CD4-positive, alpha-beta T cell treated with Interleukin-4 for 1 hour (primary cell): ENCODE measurements around the gene PSMD7.

ENCODE experiments used
- DNase-seq, 2 donors: peaks; one replicate each; pipeline ENCODE4 v3.0.0-alpha.2; 2020 to 2022

PSMD7 gene

GRCh38 chr16:74296432-74297144, at the start of gene PSMD7:
Gene PSMD7, plus strand, starts transcription at chr16:74296814. Its CDS starts 101 bp downstream, at chr16:74296915.
- peak; percentile 86 to 88 for DNase-seq

DNA sequence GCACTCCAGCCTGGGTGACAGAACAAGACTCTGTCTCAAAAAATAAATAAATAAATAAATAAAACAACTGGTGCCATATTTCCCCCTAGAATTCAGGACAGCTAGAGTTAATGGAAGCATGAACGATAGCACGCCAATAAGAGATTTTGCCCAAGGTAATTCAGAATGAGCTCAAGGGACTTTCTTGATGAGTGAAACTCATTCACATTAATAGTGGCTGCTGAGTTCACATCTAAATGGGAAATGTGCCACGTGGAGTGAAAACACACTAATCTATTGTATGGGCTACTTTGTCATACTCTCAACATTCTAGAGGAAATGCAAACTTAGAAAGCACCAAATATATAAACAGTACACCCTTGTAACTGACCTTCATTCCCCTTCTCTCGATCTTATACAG, 47.4 kb upstream of the PSMD7 start:
- DNase-seq = no peak

GRCh38 chr16:74249846-74250245, 46.8 kb upstream of the PSMD7 start:
- DNase-seq = no peak

DNA sequence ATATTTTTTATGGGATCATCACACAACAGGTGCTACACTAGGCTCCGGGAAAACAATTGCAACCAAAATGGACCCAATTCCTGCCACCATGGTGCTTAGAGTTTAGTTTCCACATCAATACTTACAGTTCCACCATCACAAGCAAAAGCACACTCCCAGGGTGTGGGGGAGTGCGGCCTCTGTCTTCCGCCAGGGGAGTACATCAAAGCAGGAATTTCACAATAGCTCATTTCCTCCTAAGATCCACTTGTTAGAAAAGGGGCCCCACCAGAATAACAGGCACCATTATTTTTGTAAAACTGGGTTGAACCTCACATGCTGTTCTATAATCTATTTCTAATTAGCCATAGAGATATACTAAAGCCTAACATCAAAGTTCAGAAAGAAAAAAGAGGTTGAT, 44.3 kb upstream of the PSMD7 start:
- no peak for DNase-seq

DNA sequence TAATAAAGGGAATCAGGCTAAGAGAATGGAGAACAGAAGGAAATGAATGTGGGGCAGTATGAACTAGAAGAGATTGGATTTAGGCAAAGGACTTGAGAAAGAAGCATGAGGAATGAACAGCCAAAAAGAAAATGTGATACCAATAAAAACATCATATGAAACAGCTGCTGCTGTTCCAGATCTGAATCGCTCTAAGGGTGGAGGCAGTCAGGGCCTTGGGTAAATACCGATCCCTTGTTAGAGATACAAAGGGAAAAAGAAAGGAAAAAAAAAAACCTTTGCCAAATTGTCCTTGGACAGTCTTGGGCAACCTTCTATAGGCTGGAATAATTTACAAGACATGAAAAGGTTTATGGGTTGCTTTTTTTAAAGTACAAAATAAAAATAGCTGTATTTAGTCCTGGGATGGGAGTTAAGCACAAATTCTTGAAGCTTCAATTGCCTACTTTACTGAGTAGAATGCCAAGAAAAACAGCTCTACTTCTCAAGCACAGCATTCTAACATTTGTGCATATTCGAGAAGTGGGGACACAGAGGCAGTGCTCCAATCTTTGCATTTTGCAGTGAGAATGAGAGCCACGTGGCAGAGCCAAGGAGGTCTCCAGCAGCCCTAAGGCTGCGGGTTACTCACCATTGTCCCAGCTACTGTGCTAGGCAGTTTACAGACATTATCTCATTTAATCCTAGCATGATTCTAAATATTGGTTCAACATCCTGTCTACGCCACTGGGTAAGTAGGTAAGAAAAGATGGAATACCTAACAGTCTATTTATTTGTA, 43.3 kb upstream of the PSMD7 start:
- no peak for DNase-seq

DNA sequence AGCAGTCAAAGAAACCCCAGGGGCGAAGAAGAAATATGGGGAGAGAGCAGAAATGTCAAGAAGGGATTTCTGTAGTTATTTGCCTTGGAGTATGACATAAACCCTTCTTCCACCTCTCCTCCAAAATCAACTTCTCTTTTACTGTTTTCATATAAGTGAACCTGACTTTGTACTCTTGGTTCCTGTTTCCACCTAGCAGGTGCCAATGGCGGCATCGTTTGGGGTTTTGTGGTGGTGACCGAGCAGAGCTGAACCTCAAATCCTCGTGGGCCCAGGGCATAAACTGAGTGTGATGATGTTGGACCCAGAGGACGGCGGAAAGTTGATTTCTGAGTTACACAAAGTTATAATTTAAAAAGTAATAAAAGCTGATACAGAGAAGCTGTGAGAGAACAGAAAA, 39.6 kb upstream of the PSMD7 start:
- peak in 1 of 2 donors; percentile 11 for DNase-seq

DNA sequence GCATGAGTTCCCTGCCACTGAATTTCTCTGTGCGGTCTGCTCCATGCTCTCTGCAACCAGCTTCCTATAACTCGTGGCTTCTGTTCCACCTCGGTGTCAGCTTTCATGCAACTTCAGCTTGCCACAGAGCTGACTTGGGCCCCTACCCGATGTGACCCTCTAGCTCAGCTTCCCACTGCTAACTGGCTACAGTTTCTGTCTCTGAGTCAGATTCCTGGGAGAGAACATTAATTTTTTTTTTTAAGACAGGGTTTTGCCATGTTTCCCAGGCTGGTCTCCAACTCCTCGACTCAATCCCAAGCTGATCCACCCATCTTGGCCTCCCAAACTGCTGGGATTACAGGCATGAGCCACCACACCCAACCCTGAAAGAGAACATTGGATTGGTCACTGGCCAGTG, 35.5 kb upstream of the PSMD7 start:
- no peak for DNase-seq

DNA sequence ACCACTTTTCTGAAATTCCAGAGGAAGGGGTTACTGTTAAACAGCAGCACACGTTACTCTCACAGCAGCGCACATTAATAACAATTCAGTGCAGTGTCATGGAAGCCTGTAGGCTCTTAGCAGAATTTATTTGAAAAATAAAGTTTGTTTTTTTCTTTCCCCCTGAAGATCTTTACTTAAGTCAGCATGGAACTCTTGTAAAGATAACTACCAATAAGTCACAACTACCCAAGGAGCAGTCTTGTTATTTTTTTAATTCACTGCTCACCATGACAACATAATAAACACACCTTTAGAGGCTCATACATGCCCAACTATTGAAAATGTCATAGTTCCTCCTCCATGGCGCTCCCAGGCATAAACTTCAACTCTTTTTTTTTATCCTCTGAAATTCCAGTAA, 31.8 kb upstream of the PSMD7 start:
- DNase-seq = no peak

DNA sequence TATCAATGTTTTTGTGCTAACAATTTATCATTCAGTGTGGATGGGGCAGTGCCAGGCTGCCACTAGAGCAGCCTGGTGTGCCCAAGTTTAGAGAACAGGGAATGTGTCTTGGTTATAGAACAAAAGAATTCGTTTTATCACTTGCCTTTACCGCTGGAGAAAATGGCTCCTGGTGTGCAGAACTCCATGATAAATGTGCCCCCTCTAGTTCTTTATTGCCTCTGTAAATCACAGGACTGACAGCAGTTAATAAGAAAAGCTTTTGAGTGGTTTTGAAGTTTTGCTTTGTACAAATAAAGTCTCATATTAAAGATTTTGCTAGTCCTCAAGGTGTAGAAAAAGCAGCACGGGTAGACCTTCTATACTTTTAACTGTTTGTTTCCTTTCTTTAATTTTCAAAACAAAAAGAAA, 28.2 kb upstream of the PSMD7 start:
- DNase-seq = no peak

GRCh38 chr16:74271872-74272271, 24.7 kb upstream of the PSMD7 start:
- no peak for DNase-seq

DNA sequence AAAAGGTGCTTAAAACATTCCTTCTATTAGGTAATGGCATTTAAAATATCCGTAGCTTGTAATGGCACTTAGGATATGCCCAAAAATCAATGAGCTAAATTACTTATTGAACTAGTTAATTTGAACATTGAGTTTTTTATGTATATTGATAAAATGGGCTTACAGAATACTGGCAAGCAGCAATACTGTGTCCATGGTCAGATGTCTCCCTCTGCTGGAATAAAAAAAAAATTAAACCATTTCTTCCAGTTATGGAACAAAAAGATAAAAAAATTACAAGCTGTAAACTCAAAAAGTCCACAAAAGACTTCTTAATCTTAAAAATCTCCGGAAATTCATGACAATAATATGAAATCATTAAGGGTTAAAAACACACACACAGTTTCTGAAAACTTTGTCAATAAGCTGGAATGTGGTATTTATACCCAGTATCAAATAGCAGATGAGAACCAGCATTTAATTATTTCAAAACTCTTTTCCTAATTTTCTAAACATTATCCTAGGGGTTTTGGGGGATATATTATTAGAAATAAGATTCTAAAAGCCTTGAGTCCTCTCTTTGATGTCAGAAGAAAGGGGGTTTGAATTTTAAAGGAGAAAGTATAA, 21.5 kb upstream of the PSMD7 start:
- DNase-seq = no peak

DNA sequence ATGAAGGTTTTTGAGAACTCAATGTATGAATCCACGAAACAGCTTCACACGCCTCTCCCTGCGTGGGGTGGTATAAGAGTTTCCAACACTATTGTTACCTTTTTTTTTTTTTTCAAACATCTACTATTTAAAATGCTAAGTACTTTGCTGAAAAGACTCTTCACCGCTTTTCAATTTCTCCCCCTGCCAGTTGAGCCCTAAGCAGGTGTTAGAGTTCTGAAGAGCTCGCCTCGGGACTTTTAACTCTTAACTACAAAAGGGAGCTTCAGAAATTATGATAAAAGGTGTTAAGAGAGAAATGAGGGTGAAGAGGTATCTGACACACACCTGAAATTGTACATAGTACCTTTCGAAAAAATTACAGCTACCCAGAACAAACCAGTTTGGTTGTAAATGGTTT, 20.9 kb upstream of the PSMD7 start:
- DNase-seq = no peak

DNA sequence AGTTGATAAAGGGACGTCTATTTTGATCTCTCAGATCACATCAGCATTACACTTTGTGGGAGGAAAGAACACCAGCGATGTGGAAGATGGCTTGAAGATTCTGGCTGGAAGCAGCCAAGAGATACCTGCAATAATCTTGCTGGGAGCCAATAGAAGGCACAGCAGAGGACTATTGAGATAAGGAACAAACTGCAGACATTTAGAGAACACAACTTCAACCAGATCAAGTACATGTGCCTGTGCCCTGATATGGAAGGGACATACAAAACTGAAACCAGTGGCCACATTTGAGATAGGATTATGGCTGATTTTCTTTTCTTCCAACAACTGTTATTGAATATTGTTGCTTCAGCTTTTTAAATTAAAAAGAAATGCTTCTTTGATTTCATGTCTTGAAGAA, 18.6 kb upstream of the PSMD7 start:
- no peak for DNase-seq

GRCh38 chr16:74279266-74279665, 17.3 kb upstream of the PSMD7 start:
- DNase-seq = no peak

- DNase-seq = no peak
Measured at GRCh38 chr16:74279805-74280204, 16.8 kb upstream of the PSMD7 start.

- DNase-seq = no peak
Measured at GRCh38 chr16:74280448-74280847, 16.2 kb upstream of the PSMD7 start.

DNA sequence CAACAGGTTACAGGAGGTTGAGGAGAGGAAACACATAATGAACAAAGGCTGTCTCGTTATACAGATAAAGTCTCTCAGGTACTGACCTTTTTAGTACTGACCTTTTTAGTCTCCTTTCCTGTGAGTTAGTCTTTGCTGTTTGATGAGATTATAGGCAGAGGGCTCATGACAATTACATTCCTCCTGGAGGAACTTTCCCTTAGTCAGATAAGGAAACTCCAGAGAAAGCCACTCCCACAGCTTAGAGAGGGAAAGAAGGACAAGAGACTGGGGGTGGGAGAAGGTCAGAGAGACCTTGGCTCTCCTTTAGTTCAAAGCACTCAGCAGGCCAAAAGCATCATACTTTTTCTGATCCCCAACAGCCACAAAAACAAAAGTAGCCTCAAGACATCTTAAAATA, 15.3 kb upstream of the PSMD7 start:
- no peak for DNase-seq

- DNase-seq = no peak
Measured at GRCh38 chr16:74283716-74284115, 12.9 kb upstream of the PSMD7 start.

DNA sequence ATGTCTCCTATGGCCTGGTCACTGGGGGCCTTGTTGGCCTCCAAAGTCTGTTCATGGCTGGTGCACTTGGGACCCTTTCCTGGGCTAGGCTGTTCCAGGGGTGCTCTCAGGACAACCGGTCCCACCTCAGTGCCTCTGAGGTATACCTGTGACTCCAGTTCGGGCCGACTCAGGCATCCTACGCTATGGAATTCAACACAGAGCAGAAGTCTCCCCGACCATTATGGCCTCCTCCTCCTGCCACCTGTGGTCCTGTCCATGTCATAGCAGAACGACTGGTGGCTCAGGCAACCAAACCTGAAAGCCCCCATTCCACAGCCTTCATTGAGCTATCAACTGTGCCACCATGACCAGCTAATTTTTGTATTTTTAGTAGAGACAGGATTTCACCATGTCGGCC, 8.5 kb upstream of the PSMD7 start:
- DNase-seq = no peak

DNA sequence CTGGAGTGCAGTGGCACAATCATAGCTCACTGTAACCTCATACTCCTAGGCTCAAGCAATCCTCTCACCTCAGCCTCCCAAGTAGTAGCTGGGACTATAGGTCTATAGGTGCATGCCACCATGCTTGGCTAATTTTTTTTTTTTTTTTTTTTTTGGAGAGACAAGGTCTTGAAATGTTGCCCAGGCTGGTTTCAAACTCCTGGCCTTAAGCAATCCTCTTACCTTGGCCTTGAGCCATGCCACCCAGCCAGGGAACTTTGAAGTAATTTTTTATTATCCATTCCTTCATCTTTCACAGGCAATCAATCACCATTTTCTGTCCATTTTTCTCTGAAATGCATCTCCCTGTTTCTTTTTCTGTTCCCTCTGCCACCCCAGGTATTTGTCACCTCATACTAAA, 6.3 kb upstream of the PSMD7 start:
- no peak for DNase-seq

GRCh38 chr16:74291176-74291575, 5.4 kb upstream of the PSMD7 start:
- DNase-seq = no peak

GRCh38 chr16:74291577-74292208, 4.9 kb upstream of the PSMD7 start:
- no peak for DNase-seq

GRCh38 chr16:74296104-74296431, 546 bp upstream of the PSMD7 start:
- DNase-seq = no peak

DNA sequence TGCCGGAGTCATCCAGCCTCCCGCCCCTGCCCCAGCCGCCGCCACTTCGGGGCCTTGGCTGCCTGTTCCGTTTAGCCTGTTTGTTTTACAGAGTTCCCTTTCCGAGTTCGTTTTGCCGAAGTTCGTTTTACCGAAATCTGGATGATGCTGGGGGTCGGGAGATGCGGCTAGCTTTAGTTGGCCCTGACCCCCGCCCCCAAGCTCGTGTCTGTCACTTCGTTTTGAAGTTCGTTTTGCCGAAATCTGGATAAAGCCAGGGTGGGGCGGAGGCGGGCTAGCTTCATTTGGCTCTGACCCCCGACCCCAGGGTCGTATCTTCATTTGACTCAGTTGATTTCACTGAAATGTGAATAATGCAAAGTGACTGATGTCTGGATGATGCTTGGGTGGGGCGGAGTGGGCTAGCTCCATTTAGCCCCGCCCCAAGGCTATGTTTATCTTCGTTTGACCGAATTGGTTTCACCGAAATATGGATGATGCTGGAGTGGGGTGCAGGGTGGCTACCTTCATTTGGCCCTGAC, 591 bp downstream of the PSMD7 start:
- DNase-seq = peak; percentile 13 to 24
